ENCODE measurements around the gene MPP3. TPM values are rescaled to one million over a fixed set of nuclear protein-coding genes. Genes with fewer than 3 reads are reported as not detected.

The MPP3 gene
- total and polyA plus RNA-seq, 9 of the 15 experiments (the other 6 are each of a cell fraction or from before 2014, with no cell fraction given): 0.41 to 10.4 (median 4.5) TPM

- no peak for TF ChIP-seq HCFC1 (IDR thresholded peaks at IDR 0.05; ENCODE audit: low read depth, low read length)
- TF ChIP-seq ATF7 (IDR thresholded peaks at IDR 0.05): no peak
- TF ChIP-seq STAT5A (IDR thresholded peaks at IDR 0.05; ENCODE audit: borderline replicate concordance, low read length): no peak
- TF ChIP-seq ZNF830 (CRISPR knock-in tag; IDR thresholded peaks at IDR 0.05): no peak
- TF ChIP-seq CXXC5 (CRISPR knock-in tag; IDR thresholded peaks at IDR 0.05): no peak
- no peak for TF ChIP-seq ZNF133 (CRISPR knock-in tag; IDR thresholded peaks at IDR 0.05)
- no peak for TF ChIP-seq ZNF778 (CRISPR knock-in tag; IDR thresholded peaks at IDR 0.05)
- TF ChIP-seq NELFE (IDR thresholded peaks at IDR 0.05; ENCODE audit: insufficient read depth, insufficient read length): no peak
- TF ChIP-seq KAT2B (IDR thresholded peaks at IDR 0.05; ENCODE audit: low read depth, low read length): no peak
These were observed 20.3 kb downstream of the MPP3 start (continued) for GRCh38 chr17:43812396-43813265.

GRCh38 chr17:43810823-43811222 is 22.1 kb downstream of the MPP3 start:
- no peaks in the 10 kb centered on the region for H4K20me1 ChIP-seq (replicated peaks; ENCODE audit: control insufficient read depth, insufficient read depth, low read length)
- no peak overlapping the region for H3K4me2 ChIP-seq (ENCODE audit: insufficient read depth, low read length)
- ATAC-seq (no peak), DNase-seq (ENCODE audit: extremely low read depth in 1 of 4, low spot score in 3 of 4) (no peak), FAIRE-seq (no peak)
- ChIA-PET CTCF (ENCODE audit: low intra/inter-chr PET ratio) (no interaction called here), POLR2A (interaction anchor here (0.5 to 1.0 kb wide), 2 partner anchors 21 to 422 kb away, joined by 3 read pairs; no protein-coding TSS in a partner anchor)
- no TSS peak for BruUV-seq (replicated peaks)
- no peaks in the 10 kb centered on the region for H3K9me1 ChIP-seq (ENCODE audit: control insufficient read depth, insufficient read depth, low read length)
- H3K27ac ChIP-seq (ENCODE audit: extremely low read depth, low read depth, low read length): no peak overlapping the region
- H3K79me2 ChIP-seq (ENCODE audit: control insufficient read depth, insufficient read depth, low read length): no peaks in the 10 kb centered on the region
- H3K4me3 ChIP-seq: no peak overlapping the region
- intact Hi-C loops (cut with micrococcal nuclease): no loop called here
- in situ Hi-C loops (cut with MboI): no loop called here
- H3K9ac ChIP-seq (ENCODE audit: insufficient read depth in 1 of 2, low read depth in 2 of 2, low read length in 2 of 2): no peak overlapping the region
- peaks cover 5% of the 10 kb centered on the region; the same call in 1 of the 3 replicates for H3K36me3 ChIP-seq (ENCODE audit: control insufficient read depth, insufficient read depth, low read length)
- H3K4me1 ChIP-seq (replicated peaks in 1 of 2; ENCODE audit: control insufficient read depth in 2 of 2, insufficient read depth in 2 of 2, low read length in 2 of 2): no peaks in the 10 kb centered on the region
- no peaks in the 10 kb centered on the region for H3K9me3 ChIP-seq (replicated peaks; ENCODE audit: control insufficient read depth, insufficient read depth, low read depth, low read length)
- no peak overlapping the region for H2AFZ ChIP-seq (ENCODE audit: low read depth, low read length)
- 28% methylated on average over 5 of the region's 5 CpGs for WGBS (ENCODE audit: insufficient coverage, low coverage, missing lambda C conversion rate)
- 0 out of 5 replicates have a peak, but pooled peaks cover 0 to 9% of the 10 kb centered on the region in 2 experiments for H3K27me3 ChIP-seq (ENCODE audit: control insufficient read depth in 2 of 2, insufficient read depth in 2 of 2, low read length in 2 of 2)
- no peak for TF ChIP-seq RB1 (IDR thresholded peaks at IDR 0.05; ENCODE audit: low read depth)
- TF ChIP-seq STAG1 (CRISPR knock-in tag; IDR thresholded peaks at IDR 0.05; ENCODE audit: borderline replicate concordance): no peak
- TF ChIP-seq POLR3G (IDR thresholded peaks at IDR 0.05; ENCODE audit: extremely low read depth, insufficient read length, insufficient replicate concordance): no peak
- TF ChIP-seq MYNN (IDR thresholded peaks at IDR 0.05): no peak
- no peak for TF ChIP-seq MYNN (CRISPR knock-in tag; IDR thresholded peaks at IDR 0.05)
- TF ChIP-seq NFIC (IDR thresholded peaks at IDR 0.05): no peak
- no peak for TF ChIP-seq SNAPC5 (CRISPR knock-in tag; IDR thresholded peaks at IDR 0.05)
- no peak for TF ChIP-seq ZEB2 (IDR thresholded peaks at IDR 0.05)
- TF ChIP-seq NCOR1 (IDR thresholded peaks at IDR 0.05): no peak
- no peak for TF ChIP-seq HIVEP1 (CRISPR knock-in tag; IDR thresholded peaks at IDR 0.05)
- TF ChIP-seq CC2D1A (IDR thresholded peaks at IDR 0.05): no peak
- no peak for TF ChIP-seq NR2C2 (CRISPR knock-in tag; IDR thresholded peaks at IDR 0.05)
- TF ChIP-seq NR2C2 (tag; IDR thresholded peaks at IDR 0.05): no peak
- TF ChIP-seq E2F3 (CRISPR knock-in tag; IDR thresholded peaks at IDR 0.05): no peak
- no peak for TF ChIP-seq FOSL1 (tag; conservative IDR thresholded peaks at IDR 0.05)
- no peak for TF ChIP-seq TAF1 (IDR thresholded peaks at IDR 0.05; ENCODE audit: control insufficient read depth, extremely low read depth, insufficient read depth, low read length, severe bottlenecking)

Measured in K562 (cell line).